GM12874 (cell line): Measurements from ENCODE around the gene PSMD11.

Source experiments
- TF ChIP-seq, protein P1 (sequence below): IDR thresholded peaks from 2 replicates; pipeline ENCODE4 v1.5.1; 2011; ENCODE audit warnings: low read depth, mild to moderate bottlenecking, control low read depth, low read length, moderate library complexity; ENCODE audit not compliant: insufficient read depth

Gene PSMD11

GRCh38 chr17:32523827-32524552 lies 79.7 kb downstream of the PSMD11 start:
- TF ChIP-seq, protein P1, sequence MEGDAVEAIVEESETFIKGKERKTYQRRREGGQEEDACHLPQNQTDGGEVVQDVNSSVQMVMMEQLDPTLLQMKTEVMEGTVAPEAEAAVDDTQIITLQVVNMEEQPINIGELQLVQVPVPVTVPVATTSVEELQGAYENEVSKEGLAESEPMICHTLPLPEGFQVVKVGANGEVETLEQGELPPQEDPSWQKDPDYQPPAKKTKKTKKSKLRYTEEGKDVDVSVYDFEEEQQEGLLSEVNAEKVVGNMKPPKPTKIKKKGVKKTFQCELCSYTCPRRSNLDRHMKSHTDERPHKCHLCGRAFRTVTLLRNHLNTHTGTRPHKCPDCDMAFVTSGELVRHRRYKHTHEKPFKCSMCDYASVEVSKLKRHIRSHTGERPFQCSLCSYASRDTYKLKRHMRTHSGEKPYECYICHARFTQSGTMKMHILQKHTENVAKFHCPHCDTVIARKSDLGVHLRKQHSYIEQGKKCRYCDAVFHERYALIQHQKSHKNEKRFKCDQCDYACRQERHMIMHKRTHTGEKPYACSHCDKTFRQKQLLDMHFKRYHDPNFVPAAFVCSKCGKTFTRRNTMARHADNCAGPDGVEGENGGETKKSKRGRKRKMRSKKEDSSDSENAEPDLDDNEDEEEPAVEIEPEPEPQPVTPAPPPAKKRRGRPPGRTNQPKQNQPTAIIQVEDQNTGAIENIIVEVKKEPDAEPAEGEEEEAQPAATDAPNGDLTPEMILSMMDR: no peak

GRCh38 chr17:32525122-32525521 lies 80.8 kb downstream of the PSMD11 start:
- TF ChIP-seq, protein P1: no peak

DNA sequence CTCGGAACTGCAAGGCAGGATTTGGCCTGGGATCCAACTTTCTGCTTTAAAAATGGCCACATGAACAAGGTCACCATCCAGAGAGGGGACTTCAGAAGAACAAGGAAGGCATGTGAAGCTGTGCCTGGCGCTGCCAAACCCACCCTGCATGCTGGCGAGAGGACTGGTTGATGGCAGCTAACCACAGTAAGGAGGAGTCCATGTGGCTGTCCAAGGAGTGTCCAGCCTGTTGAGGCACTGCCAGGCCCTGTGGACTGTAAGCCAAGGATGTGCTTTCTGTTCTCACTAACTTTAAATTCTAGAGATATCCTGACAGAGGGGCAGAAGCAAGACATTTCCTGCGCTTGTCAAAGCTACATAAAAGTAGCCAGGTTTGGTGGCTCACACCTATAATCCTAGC lies 82.8 kb downstream of the PSMD11 start:
- TF ChIP-seq, protein P1: no peak

DNA sequence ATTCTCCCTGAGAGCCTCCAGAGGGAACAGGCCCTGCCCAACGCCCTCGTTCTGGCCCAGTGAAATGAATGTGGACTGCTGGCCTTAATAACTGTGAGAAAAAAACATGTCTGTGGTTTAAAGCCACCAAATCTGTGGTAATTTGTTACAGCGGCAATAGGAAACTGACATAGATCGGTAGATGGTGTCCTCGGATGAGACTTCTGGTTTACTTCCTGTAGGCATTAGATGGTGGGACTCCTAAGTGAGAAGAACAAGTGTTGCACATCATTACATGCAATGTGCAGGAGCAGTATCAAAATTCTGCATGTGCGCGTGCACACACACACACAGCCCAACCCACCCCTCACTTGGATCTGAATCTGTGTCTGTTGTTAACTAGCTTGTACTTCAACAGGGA lies 84.5 kb downstream of the PSMD11 start:
- TF ChIP-seq, protein P1: no peak

- TF ChIP-seq, protein P1: no peak
These were observed 85.3 kb downstream of the PSMD11 start for GRCh38 chr17:32529604-32530003.
